Lower leg skin (tissue), 3 donors: ENCODE measurements around the gene ARHGAP15.

Experiments
- POLR2A ChIP-seq, 2 donors: fragments of 450-650 bp; IDR thresholded peaks; one replicate each; pipeline ENCODE4 v1.6.1; 2016 to 2017; ENCODE audit warnings: antibody characterized with exemption in 2 of 2, mild to moderate bottlenecking in 1 of 2, moderate library complexity in 1 of 2
- TF ChIP-seq, protein P1 (sequence below), 3 donors: fragments of 450-650 bp; IDR thresholded peaks; one replicate each; pipeline ENCODE4 v1.5.1; 2016; ENCODE audit warnings: antibody characterized with exemption in 3 of 3, mild to moderate bottlenecking in 3 of 3, moderate library complexity in 2 of 3

DNA sequence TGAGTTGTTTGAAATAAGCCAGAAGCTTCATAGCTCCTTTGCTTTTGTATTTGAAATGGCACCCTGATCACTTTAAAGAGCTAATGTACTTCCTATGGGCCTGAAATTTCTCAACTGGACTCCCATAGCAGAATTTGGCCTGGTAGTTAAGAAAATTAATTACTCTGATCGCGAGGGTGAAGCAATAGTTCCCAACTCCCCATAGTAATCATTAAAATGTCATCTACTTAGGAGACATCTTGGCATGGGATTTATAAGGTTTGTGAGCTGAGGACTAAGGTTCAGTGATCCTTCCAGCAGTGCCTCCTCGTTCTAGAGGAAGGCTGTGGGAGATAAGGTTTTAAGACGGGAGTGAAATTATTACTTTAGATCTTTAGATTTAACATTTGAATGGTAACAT lies 581.0 kb downstream of the ARHGAP15 start:
- TF ChIP-seq, protein P1, sequence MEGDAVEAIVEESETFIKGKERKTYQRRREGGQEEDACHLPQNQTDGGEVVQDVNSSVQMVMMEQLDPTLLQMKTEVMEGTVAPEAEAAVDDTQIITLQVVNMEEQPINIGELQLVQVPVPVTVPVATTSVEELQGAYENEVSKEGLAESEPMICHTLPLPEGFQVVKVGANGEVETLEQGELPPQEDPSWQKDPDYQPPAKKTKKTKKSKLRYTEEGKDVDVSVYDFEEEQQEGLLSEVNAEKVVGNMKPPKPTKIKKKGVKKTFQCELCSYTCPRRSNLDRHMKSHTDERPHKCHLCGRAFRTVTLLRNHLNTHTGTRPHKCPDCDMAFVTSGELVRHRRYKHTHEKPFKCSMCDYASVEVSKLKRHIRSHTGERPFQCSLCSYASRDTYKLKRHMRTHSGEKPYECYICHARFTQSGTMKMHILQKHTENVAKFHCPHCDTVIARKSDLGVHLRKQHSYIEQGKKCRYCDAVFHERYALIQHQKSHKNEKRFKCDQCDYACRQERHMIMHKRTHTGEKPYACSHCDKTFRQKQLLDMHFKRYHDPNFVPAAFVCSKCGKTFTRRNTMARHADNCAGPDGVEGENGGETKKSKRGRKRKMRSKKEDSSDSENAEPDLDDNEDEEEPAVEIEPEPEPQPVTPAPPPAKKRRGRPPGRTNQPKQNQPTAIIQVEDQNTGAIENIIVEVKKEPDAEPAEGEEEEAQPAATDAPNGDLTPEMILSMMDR (IDR thresholded peaks at IDR 0.05), result no peak
- TF ChIP-seq POLR2A (IDR thresholded peaks at IDR 0.05), result no peak
